HG03280 (cell line): ENCODE results near the gene POLR1H.
A peak's percentile ranks its signal among the peaks of the same experiment; 100 is the strongest.

Source experiments
- ATAC-seq: cut with Tn5 transposase; IDR thresholded peaks from one replicate; pipeline ENCODE4 v1.9.1; 2021; ENCODE audit warnings: mild to moderate bottlenecking, moderate library complexity; ENCODE audit not compliant: unreplicated experiment

The POLR1H gene

GRCh38 chr6:30093951-30094661 lies 33.0 kb downstream of the POLR1H start:
- no peak for ATAC-seq

DNA sequence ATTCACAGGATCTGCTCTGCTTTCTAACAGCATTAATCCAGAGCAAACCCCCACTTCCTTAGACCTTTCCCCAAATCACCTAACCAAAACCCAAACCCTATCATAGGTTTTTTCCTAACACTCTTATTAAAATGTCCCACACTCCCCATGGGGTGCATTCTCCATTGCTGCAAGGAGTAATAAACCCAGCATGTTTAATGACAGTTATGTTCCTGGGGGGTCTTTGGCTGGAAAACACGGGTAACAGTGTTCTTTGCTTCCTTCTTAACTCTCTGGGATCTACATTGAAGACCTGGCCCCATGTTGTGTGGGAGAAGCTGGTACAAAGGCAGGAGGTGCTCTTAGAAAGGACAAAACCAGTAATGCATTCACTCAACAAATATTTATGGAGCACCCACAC lies 35.8 kb downstream of the POLR1H start:
- no peak for ATAC-seq

DNA sequence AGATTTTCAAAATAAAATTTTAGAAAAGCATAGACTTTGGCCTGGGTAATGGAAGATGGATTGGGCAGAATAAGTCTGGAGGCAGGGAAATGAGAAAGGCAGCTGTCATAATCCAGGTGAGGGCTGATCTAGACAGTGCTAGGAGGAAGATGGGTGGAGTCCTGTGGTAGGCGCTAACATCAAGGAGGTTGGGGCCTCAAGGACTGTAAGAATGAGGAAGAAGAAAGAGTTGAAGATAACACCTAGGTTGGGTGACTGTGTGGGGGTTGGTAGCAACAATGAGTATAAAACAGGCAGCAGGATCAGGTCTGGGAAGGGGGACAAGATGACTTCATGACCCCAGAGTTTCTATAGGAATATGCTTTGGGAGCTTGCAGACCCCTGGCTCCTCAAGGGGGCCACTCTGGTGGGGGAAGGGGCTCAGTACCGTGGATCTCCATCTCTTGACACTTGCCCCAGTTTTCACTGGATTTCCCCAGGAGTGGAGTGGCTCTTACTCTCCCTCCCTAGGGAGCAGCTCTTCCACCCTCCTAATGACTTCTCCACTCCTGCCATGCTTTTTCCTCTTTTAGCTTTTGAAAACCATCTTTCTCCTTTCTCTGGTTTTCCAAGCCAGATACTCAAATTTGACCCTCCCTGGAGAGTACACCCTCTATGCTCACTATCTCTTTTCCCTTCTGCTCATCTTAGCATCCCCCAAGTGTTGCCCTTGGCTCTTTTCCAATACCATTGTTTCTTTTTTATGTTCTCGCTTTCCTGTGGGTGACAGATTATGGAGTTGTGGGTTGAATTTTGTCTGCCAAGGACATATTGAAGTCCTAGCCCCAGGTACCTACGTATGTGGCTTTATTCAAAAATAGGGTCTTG lies 37.1 kb downstream of the POLR1H start:
- no peak for ATAC-seq

GRCh38 chr6:30100154-30100553 lies 39.1 kb downstream of the POLR1H start:
- no peak for ATAC-seq

DNA sequence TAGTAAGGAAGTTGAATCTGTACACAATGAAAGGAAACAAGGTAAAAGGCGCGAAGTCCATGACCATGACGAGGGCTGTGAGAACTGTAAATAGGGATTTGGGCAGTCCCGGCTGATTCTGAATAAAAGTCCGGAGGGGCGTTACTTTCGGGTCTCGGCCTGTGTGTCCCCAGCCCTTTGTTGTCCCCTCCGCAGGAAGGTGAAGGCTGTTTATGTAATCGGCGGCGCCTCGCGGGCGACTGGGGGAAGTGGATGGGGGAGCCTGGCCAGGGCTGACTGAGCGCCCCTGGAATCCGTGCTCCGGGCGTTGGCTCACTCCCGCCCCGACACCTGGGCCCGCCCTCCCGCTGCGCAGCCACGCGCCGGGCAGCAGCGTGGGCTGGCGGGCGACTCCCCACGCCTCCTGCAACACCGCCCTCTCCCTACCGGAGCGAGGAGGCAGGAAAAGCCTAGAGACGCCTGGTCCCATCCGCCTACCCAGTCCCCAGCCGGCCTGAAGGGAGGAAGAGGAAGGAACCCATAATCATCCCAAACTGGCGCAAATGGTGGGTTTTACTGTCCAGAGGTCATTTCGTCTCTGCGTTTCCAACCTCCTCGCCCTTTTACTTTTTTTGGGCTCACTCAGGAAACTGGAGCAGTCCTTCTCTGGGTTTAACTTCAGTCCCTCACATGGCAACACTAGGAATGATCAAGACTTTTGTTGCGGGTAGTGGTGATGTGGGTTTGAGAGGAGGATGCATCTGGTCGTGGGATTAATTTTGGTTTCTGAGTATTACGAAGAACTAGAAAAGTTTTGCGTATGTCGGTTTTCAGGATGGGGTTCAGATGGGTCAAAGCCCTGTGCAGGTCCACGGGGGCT lies 39.7 kb downstream of the POLR1H start:
- ATAC-seq, result no peak

GRCh38 chr6:30101444-30102413 lies 40.7 kb downstream of the POLR1H start:
- ATAC-seq, result peak; percentile 68

DNA sequence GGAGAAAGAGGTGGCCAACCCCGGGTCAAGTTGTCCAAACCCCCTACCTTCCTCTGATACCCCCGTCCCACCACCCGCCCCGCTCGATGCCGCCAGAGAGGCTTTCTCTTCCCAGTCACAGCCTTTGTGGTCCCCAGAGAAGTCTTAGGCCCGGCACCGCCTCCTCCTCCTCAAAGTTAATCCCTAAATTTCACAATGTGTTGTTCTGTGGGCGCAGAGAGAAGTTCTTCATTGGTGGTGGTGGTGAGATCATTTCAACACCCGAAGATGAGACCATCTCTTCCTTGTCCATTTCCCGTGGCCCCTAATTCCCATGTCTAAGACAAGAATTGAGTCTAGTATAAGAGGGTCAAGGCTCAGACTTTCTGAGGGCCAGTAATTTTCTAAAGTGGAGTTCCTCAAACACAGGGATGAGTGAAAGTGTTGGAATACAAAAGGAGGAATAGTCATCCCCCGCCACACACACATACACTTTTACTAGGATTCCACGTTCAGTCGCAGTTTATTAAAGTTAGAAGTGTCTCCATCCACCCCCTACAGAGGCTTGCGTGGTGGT lies 41.4 kb downstream of the POLR1H start:
- no peak for ATAC-seq

- ATAC-seq, result peak; percentile 67
These were observed 42.2 kb downstream of the POLR1H start for GRCh38 chr6:30102970-30103871.

DNA sequence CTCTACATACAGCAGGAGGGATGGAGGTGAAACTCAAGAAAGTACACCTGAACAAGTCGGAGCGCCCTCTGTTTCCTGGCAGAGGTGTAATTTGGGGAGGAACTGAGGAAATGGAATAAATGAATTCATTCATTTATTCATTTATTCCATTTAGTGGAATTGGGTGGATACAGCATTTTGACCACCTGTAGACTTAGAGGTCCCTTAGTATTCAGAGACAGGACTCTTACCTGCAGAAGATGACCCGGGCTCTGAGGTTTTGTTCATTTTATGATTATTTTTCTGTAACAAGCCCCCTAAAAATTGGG lies 42.8 kb downstream of the POLR1H start:
- ATAC-seq, result no peak

DNA sequence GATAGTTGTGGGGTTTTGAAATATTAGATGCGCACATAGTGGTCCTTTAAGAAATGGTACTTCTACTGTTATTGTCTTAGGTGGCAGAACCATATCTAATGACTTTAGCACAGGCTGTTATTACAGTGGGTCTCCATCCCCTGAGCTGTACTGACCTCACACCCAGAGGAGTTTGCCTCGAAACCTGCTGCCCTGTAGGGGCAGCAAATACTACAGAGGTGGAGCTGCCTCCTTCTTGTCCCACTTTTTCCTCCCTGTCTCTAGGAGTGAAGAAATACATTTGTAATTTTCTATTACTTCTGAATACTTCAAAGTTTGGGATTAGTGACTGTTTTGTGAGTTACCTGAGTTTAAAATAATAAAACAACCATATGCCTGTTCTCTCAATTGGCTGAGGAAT lies 43.6 kb downstream of the POLR1H start:
- no peak for ATAC-seq

GRCh38 chr6:30111266-30111856 lies 50.3 kb downstream of the POLR1H start:
- no peak for ATAC-seq

DNA sequence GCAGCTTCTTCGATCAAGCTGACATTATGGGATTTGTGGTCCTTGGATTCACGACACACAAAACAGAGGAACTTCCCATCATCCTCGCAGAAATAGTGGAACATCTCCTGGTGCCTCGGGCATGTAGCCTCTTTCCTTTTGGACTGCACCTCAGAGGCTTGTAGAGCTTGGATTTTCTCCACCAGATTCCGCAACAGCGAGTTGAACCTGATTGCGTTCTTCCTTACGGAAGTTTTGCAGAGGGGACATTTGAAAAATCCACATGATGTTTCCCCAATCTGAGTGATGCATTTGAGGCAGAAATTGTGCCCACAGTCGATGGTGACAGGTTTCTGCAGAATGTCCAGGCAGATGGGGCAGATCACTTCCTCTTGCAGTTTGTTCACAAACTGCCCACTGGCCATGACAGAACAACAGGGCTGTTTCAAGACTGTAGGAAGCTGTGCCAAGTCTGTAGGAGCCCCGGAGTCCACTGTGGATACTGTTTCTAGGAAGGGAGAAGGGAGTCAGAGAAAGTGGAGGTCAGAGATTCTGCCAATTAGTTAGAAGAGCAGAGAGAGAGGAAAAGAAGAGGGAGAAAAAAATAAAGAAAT lies 51.4 kb downstream of the POLR1H start:
- no peak for ATAC-seq

- ATAC-seq, result no peak
These were observed 52.1 kb downstream of the POLR1H start, which contains the start of gene TRIM31 for GRCh38 chr6:30113003-30113759. TSS of gene TRIM31 (minus strand) at chr6:30113090. CDS start at chr6:30112805, 285 bp downstream.

GRCh38 chr6:30113841-30114240 lies 52.8 kb downstream of the POLR1H start:
- ATAC-seq, result no peak
